GM23338 (cell line): ENCODE measurements around the gene SLC28A1. TPM values are rescaled to one million over a fixed set of nuclear protein-coding genes. Genes with fewer than 3 reads are reported as not detected.

Experiments used
- ATAC-seq: fragments of 200-7000 bp; cut with Tn5 transposase; 3 replicates; pipeline ENCODE4 v1.9.1; 2020
- DNase-seq: peaks from one replicate; pipeline ENCODE4 v3.0.0-alpha.2; 2015; ENCODE audit warnings: low spot score
- H2AFZ ChIP-seq: fragments of 200-600 bp; sonication (generic); 2 replicates; pipeline ENCODE4 v1.8.0; 2016; ENCODE audit warnings: antibody characterized with exemption, mild to moderate bottlenecking, moderate library complexity
- H3F3A ChIP-seq: fragments of 200-600 bp; sonication (generic); replicated peaks from 2 replicates; pipeline ENCODE4 v1.8.0; 2017; ENCODE audit warnings: antibody characterized with exemption, mixed run types, low read depth
- H3K27ac ChIP-seq: fragments of 200-600 bp; sonication (generic); 2 replicates; pipeline ENCODE4 v1.6.1; 2016; ENCODE audit warnings: low read depth
- H3K27me3 ChIP-seq: fragments of 200-600 bp; sonication (generic); 2 replicates; pipeline ENCODE4 v1.8.0; 2016; ENCODE audit warnings: mild to moderate bottlenecking, mixed run types, moderate library complexity; ENCODE audit not compliant: insufficient read depth
- H3K36me3 ChIP-seq: fragments of 200-600 bp; sonication (generic); 2 replicates; pipeline ENCODE4 v1.8.0; 2016; ENCODE audit warnings: mild to moderate bottlenecking; ENCODE audit not compliant: insufficient read depth
- H3K4me1 ChIP-seq: fragments of 200-600 bp; sonication (generic); 2 replicates; pipeline ENCODE4 v1.8.0; 2016; ENCODE audit warnings: mild to moderate bottlenecking, moderate library complexity; ENCODE audit not compliant: insufficient read depth
- H3K4me2 ChIP-seq: fragments of 200-600 bp; sonication (generic); 2 replicates; pipeline ENCODE4 v1.7.1; 2017; ENCODE audit warnings: mixed run types
- H3K4me3 ChIP-seq: fragments of 200-600 bp; sonication (generic); 2 replicates; pipeline ENCODE4 v1.6.1; 2016; ENCODE audit warnings: mixed run types
- H3K79me2 ChIP-seq: fragments of 200-600 bp; sonication (generic); replicated peaks from 2 replicates; pipeline ENCODE4 v1.8.0; 2017; ENCODE audit warnings: mild to moderate bottlenecking; ENCODE audit not compliant: insufficient read depth
- H3K9me2 ChIP-seq: fragments of 200-600 bp; sonication (generic); 2 replicates; pipeline ENCODE4 v1.8.0; 2017; ENCODE audit not compliant: insufficient read depth
- H4K20me1 ChIP-seq: fragments of 200-600 bp; sonication (generic); replicated peaks from 2 replicates; pipeline ENCODE4 v1.8.0; 2017; ENCODE audit warnings: mild to moderate bottlenecking; ENCODE audit not compliant: insufficient read depth
- H3K27ac Mint-ChIP-seq: 2 replicates; pipeline ENCODE4 v1.8.0; 2020; ENCODE audit warnings: inconsistent platforms, mild to moderate bottlenecking, moderate library complexity, mixed read lengths
- H3K27me3 Mint-ChIP-seq: 3 replicates; pipeline ENCODE4 v1.8.0; 2022; ENCODE audit warnings: low read depth, mild to moderate bottlenecking, moderate library complexity, mixed read lengths, inconsistent platforms; ENCODE audit not compliant: insufficient read depth, poor library complexity
- H3K36me3 Mint-ChIP-seq: 3 replicates; pipeline ENCODE4 v1.8.0; 2021; ENCODE audit warnings: low read depth, mild to moderate bottlenecking, inconsistent platforms, moderate library complexity, mixed read lengths
- H3K4me1 Mint-ChIP-seq: 3 replicates; pipeline ENCODE4 v1.8.0; 2020; ENCODE audit warnings: mild to moderate bottlenecking, inconsistent platforms, mixed read lengths
- H3K4me3 Mint-ChIP-seq: 3 replicates; pipeline ENCODE4 v1.8.0; 2021; ENCODE audit warnings: moderate library complexity, mild to moderate bottlenecking, inconsistent platforms, mixed read lengths
- H3K9me3 Mint-ChIP-seq: 3 replicates; pipeline ENCODE4 v1.8.0; 2020; ENCODE audit warnings: moderate library complexity, mild to moderate bottlenecking, inconsistent platforms, mixed read lengths
- CREB1 ChIP-seq: fragments of 250-450 bp; sonication (Bioruptor Pico); IDR thresholded peaks from 2 replicates; pipeline ENCODE4 v1.5.0; 2020; ENCODE audit warnings: low read depth, mild to moderate bottlenecking, moderate library complexity
- CTCF ChIP-seq, 2 experiments: fragments of 200-600 bp in 1 of 2; sonication (generic) in 1 of 2; conservative IDR thresholded peaks; 2 replicates each; pipeline versions ENCODE4 v1.5.1 to v1.6.1; 2016 to 2017; ENCODE audit warnings: antibody characterized with exemption in 2 of 2, low read depth in 2 of 2, mild to moderate bottlenecking in 2 of 2, moderate library complexity in 1 of 2
- ETS1 ChIP-seq: IDR thresholded peaks from 2 replicates; pipeline ENCODE4 v1.6.1; 2016; ENCODE audit warnings: antibody characterized with exemption
- EZH2 ChIP-seq: fragments of 200-600 bp; sonication (generic); IDR thresholded peaks from one replicate; pipeline ENCODE4 v1.8.0; 2017; ENCODE audit warnings: antibody characterized with exemption, mild to moderate bottlenecking, low read depth; ENCODE audit not compliant: unreplicated experiment
- EZH2phosphoT487 ChIP-seq: fragments of 200-600 bp; sonication (generic); IDR thresholded peaks from one replicate; pipeline ENCODE4 v1.8.1; 2018; ENCODE audit warnings: antibody characterized with exemption; ENCODE audit not compliant: unreplicated experiment
- JUNB ChIP-seq: IDR thresholded peaks from one replicate; pipeline ENCODE4 v1.6.1; 2016; ENCODE audit warnings: antibody characterized with exemption; ENCODE audit not compliant: unreplicated experiment
- NANOG ChIP-seq: IDR thresholded peaks from 2 replicates; pipeline ENCODE4 v1.6.1; 2016; ENCODE audit warnings: antibody characterized with exemption, borderline replicate concordance
- POLR2AphosphoS5 ChIP-seq: IDR thresholded peaks from 2 replicates; pipeline ENCODE4 v1.6.1; 2016; ENCODE audit warnings: antibody characterized with exemption, low read depth
- STAT1 ChIP-seq: IDR thresholded peaks from one replicate; pipeline ENCODE4 v1.6.1; 2016; ENCODE audit warnings: antibody characterized with exemption; ENCODE audit not compliant: unreplicated experiment
- ZNF114 ChIP-seq: fragments of 250-450 bp; sonication (Bioruptor Pico); IDR thresholded peaks from 2 replicates; pipeline ENCODE4 v1.5.0; 2020; ENCODE audit warnings: mild to moderate bottlenecking, moderate library complexity
- ZNF331 ChIP-seq: fragments of 250-450 bp; sonication (Bioruptor Pico); IDR thresholded peaks from 2 replicates; pipeline ENCODE4 v1.5.0; 2020; ENCODE audit warnings: low read depth, mild to moderate bottlenecking, moderate library complexity
- ZNF462 ChIP-seq: fragments of 250-450 bp; sonication (Bioruptor Pico); IDR thresholded peaks from 2 replicates; pipeline ENCODE4 v1.5.0; 2020; ENCODE audit warnings: mild to moderate bottlenecking, moderate library complexity
- polyA plus RNA-seq: library from polyadenylated mRNA; unstranded; fragments of >200 nt; fragmentation: Nextera tagmentation; extraction: Ambion mirVana; gene quantifications from 2 replicates; pipeline ENCODE4 v1.2.1, GENCODE V29; 2016
- total RNA-seq: library from RNA; depleted of rRNA; stranded (reverse); fragments of >200 nt; shearing (Covaris generic); gene quantifications from 2 replicates; pipeline ENCODE4 v1.2.3, GENCODE V29; 2014

Gene SLC28A1
- total and polyA plus RNA-seq, 2 experiments from 2014 or later, result not detected

GRCh38 chr15:84886984-84887299 is 2.5 kb downstream of the SLC28A1 start:
- no peak for ATAC-seq
- H3K9me2 ChIP-seq, result no peaks in the 10 kb centered on the region
- H3K36me3 Mint-ChIP-seq, result no peaks in the 10 kb centered on the region

More at GRCh38 chr15:84886984-84887299, 2.5 kb downstream of the SLC28A1 start:
- no peaks in the 10 kb centered on the region for H3F3A ChIP-seq
- no peak overlapping the region for H3K4me3 ChIP-seq
- TF ChIP-seq ZNF462, result no peak
- TF ChIP-seq CTCF (conservative IDR thresholded peaks at IDR 0.05; ENCODE audit: low read depth in 2 of 2), result no peak
- no peak for TF ChIP-seq ZNF114 (CRISPR knock-in tag)
- TF ChIP-seq ETS1, result no peak
- no peak for TF ChIP-seq JUNB
- TF ChIP-seq POLR2AphosphoS5, result no peak
- TF ChIP-seq NANOG, result no peak
- TF ChIP-seq EZH2, result no peak
- TF ChIP-seq EZH2phosphoT487, result no peak
- TF ChIP-seq STAT1, result no peak
- no peak for TF ChIP-seq CREB1
- TF ChIP-seq ZNF331 (CRISPR knock-in tag), result no peak
- Mint-ChIP-seq H3K27ac (no peak overlapping the region), H3K4me1 (peaks cover 5% of the 10 kb centered on the region), H3K9me3 (no peaks in the 10 kb centered on the region), H3K4me3 (no peak overlapping the region), H3K27me3 (peaks cover 5% of the 10 kb centered on the region)
- no peaks in the 10 kb centered on the region for H3K27me3 ChIP-seq
- no peaks in the 10 kb centered on the region for H3K79me2 ChIP-seq
- H4K20me1 ChIP-seq, result no peaks in the 10 kb centered on the region
- H3K4me2 ChIP-seq, result no peak overlapping the region
- H3K27ac ChIP-seq, result no peak overlapping the region
- no peak for DNase-seq
- no peak overlapping the region for H2AFZ ChIP-seq
- H3K4me1 ChIP-seq, result no peaks in the 10 kb centered on the region
- no peaks in the 10 kb centered on the region for H3K36me3 ChIP-seq
